Measurements from ENCODE around the gene AJAP1. TPM values are rescaled to one million over a fixed set of nuclear protein-coding genes. Genes with fewer than 3 reads are reported as not detected.
A peak's percentile ranks its signal among the peaks of the same experiment; 100 is the strongest.

AJAP1 gene
- total RNA-seq, 3 donors from 2014 or later: 0.09 to 1.1 (median 0.17) TPM

DNA sequence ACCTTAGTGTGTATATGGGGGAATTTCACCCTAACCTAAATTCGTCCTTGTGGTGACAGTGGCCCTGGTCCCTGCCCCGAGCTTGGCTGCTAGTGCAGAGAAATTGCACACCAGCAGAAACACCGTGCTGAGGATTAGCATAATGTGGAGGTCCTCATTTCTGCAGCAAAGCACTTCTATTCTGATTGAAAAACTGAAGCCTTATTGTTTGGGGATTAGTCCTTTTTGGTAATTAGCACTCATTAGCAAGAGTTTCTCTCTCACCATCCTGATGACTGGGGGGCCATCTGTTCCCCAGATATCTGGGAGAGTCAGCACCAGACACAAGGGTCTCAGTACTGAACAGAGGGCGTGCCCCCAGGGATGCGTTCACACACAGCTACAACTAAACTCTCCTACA is 55.2 kb downstream of the AJAP1 start:
- ATAC-seq (no peak), DNase-seq (no peak)
- Histone ChIP-seq H3K4me1 (ENCODE audit: low read depth) (no peaks in the 10 kb centered on the region), H3K4me3 (no peak overlapping the region), H3K36me3 (ENCODE audit: low read depth) (no peaks in the 10 kb centered on the region), H3K9me3 (no peaks in the 10 kb centered on the region)
- TF ChIP-seq, protein P1, sequence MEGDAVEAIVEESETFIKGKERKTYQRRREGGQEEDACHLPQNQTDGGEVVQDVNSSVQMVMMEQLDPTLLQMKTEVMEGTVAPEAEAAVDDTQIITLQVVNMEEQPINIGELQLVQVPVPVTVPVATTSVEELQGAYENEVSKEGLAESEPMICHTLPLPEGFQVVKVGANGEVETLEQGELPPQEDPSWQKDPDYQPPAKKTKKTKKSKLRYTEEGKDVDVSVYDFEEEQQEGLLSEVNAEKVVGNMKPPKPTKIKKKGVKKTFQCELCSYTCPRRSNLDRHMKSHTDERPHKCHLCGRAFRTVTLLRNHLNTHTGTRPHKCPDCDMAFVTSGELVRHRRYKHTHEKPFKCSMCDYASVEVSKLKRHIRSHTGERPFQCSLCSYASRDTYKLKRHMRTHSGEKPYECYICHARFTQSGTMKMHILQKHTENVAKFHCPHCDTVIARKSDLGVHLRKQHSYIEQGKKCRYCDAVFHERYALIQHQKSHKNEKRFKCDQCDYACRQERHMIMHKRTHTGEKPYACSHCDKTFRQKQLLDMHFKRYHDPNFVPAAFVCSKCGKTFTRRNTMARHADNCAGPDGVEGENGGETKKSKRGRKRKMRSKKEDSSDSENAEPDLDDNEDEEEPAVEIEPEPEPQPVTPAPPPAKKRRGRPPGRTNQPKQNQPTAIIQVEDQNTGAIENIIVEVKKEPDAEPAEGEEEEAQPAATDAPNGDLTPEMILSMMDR (IDR thresholded peaks at IDR 0.05): no peak
- intact Hi-C loops (cut with DNase I, micrococcal nuclease): no loop called here

DNA sequence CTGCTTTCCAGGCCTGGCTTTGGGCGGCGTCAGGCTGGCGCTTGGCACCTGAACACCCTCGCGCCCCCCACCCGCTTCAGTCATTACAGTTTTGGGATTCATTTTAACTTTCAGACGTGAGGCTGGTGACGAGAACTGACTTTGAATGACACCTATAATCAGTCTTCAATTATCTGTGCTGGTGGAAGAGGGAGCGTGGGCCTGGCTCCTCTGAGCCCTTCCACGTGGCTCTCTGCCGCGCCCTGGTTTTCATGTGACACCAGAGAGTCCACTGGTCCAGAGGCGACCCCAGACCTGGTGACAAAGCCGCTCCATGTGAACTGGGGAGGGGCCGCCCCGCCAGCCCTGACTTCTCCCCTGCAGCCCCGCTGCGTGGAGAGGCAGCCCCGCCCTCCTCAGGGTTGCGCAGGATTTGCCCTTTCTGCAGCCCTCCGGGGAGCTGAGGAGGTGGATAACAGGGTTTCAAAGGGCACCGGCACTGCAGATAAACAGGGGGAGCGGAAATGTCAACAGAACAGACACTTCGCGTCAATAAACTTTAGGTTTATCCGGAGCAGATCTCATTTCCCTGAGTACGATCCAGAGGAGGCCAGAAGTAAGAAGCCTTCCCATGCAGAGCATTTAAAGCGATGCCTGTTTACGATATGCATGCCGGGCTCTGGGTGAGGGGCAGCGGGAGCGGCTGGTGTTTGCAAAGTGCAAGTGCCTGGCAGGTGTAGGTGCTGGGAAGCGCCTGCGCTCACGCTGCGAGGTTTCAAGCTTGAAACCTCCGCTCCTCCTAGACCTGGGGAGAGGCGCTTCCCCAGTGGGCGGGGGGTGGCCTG is 56.4 kb downstream of the AJAP1 start:
- no peaks in the 10 kb centered on the region for H3K4me1 ChIP-seq (ENCODE audit: low read depth)
- H3K4me3 ChIP-seq: no peak overlapping the region
- TF ChIP-seq, protein P1 (IDR thresholded peaks at IDR 0.05): no peak
- ATAC-seq (no peak), DNase-seq (peak in 1 of 3 donors; percentile 28)
- no peaks in the 10 kb centered on the region for H3K36me3 ChIP-seq (ENCODE audit: low read depth)
- H3K9me3 ChIP-seq: no peaks in the 10 kb centered on the region
- intact Hi-C loops (cut with DNase I, micrococcal nuclease): no loop called here

DNA sequence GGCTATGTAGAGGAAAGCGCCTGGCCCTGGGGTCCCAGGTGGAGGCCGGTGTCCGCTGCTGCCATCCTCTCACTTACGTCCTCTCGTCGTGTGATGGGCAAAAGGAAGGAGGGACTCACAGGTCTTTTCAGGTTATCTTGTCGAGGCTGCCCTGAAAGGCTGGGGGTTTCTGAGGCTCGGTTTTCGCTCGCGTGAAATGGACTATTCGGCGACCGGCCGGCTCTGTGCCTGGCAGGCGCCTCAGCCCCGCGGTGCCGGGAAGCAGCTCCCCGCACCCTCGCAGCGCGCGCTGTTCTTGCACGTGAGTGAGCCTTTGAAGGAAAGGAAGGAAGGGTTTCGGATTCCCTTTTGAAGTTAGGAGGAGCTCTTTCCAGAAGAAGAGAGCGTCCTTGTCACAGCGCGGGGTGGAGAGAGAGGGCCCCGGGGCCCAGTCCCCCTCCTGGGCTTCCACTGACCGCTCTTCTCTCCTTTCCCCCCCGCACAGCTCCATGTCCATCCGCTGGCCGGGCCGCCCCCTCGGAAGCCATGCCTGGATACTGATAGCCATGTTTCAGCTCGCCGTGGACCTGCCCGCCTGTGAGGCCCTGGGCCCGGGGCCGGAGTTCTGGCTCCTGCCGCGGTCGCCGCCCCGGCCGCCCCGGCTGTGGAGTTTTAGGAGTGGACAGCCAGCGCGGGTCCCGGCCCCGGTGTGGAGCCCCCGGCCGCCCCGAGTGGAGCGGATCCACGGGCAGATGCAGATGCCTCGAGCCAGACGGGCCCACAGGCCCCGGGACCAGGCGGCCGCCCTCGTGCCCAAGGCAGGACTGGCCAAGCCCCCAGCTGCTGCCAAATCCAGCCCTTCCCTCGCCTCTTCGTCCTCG is 57.2 kb downstream of the AJAP1 start:
- peak in 1 of 3 donors; percentile 49 for DNase-seq
- intact Hi-C loops (cut with DNase I, micrococcal nuclease): no loop called here
- no peak overlapping the region for H3K4me3 ChIP-seq
- no peak for ATAC-seq
- H3K36me3 ChIP-seq (ENCODE audit: low read depth): no peaks in the 10 kb centered on the region
- TF ChIP-seq, protein P1 (IDR thresholded peaks at IDR 0.05): no peak
- no peaks in the 10 kb centered on the region for H3K4me1 ChIP-seq (ENCODE audit: low read depth)
- H3K9me3 ChIP-seq: no peaks in the 10 kb centered on the region

DNA sequence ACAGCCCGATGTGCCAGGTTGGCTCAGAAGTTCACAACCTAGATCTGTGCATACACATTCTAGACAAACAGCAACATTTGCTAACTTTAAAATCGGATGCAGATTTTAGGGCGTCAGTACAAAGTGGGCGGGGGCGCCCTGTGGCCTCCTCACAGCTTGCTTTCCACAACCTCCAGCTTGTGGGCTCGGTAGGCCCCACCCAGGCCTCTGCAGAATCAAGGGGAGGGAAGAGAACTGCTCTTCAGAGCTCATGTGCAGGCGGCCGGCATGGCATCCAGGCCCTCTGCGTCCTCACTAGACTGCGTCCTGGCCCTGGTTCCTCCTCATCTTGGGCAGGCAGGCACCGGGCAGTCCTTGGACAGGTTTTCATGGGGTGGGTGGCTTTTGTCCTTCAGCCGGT is 59.3 kb downstream of the AJAP1 start:
- Histone ChIP-seq H3K9me3 (no peaks in the 10 kb centered on the region), H3K4me3 (no peak overlapping the region), H3K36me3 (ENCODE audit: low read depth) (no peaks in the 10 kb centered on the region), H3K4me1 (ENCODE audit: low read depth) (no peaks in the 10 kb centered on the region)
- TF ChIP-seq, protein P1 (IDR thresholded peaks at IDR 0.05): no peak
- intact Hi-C loops (cut with DNase I, micrococcal nuclease): no loop called here
- no peak for DNase-seq
- ATAC-seq: no peak

DNA sequence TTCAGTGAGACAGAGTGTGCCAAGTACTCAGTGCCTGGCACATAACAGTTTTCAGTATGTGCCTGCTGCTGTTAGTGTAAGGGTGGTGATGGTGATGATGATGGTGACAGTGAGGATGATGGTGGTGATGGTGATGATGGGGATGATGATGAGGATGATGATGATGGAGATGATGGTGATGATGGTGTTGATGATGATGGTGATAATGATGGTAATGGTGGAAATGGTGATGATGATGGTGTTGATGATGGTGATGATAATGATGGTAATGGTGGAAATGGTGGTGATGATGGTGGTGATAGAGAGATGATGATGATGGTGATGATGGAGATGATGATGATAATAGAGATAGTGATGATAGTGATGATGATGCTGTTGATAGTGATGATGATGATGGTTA is 62.0 kb downstream of the AJAP1 start:
- no peaks in the 10 kb centered on the region for H3K9me3 ChIP-seq
- TF ChIP-seq, protein P1 (IDR thresholded peaks at IDR 0.05): no peak
- H3K4me3 ChIP-seq: no peak overlapping the region
- ATAC-seq (no peak), DNase-seq (no peak)
- intact Hi-C loops (cut with DNase I, micrococcal nuclease): no loop called here
- no peaks in the 10 kb centered on the region for H3K36me3 ChIP-seq (ENCODE audit: low read depth)
- H3K4me1 ChIP-seq (ENCODE audit: low read depth): no peaks in the 10 kb centered on the region
